ENCODE measurements around the gene ACACB. TPM values are rescaled to one million over a fixed set of nuclear protein-coding genes. Genes with fewer than 3 reads are reported as not detected.

ACACB gene
- total RNA-seq, 2 donors from 2014 or later = 37.5 to 51.3 TPM

DNA sequence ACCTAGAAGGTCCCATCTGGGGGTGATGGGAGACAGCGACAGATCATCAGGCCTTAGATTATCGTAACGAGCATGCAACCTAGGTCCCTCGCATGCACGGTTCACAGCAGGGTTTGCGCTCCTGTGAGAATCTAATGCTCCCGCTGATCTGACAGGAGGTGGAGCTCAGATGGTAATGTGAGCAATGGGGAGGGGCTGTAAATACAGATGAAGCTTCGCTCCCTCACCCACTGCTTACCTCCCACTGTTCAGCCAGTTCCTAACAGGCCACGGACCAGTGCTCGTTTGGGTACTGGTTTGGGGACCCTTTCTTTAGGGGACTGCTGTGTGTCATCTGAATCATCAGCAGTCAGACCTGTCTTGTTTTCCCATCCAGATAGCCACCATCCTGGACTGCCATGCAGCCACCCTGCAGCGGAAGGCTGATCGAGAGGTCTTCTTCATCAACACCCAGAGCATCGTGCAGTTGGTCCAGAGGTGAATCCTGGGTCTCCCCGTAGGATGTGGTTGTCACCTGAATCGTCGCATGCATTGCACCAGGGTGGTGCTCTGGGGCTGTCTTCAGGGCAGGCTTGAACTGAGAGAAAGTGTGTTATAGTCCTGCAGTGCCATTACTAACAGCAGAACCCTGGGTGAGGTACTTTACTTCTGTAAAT, 96.2 kb downstream of the ACACB start:
- TF ChIP-seq, protein P1, sequence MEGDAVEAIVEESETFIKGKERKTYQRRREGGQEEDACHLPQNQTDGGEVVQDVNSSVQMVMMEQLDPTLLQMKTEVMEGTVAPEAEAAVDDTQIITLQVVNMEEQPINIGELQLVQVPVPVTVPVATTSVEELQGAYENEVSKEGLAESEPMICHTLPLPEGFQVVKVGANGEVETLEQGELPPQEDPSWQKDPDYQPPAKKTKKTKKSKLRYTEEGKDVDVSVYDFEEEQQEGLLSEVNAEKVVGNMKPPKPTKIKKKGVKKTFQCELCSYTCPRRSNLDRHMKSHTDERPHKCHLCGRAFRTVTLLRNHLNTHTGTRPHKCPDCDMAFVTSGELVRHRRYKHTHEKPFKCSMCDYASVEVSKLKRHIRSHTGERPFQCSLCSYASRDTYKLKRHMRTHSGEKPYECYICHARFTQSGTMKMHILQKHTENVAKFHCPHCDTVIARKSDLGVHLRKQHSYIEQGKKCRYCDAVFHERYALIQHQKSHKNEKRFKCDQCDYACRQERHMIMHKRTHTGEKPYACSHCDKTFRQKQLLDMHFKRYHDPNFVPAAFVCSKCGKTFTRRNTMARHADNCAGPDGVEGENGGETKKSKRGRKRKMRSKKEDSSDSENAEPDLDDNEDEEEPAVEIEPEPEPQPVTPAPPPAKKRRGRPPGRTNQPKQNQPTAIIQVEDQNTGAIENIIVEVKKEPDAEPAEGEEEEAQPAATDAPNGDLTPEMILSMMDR (IDR thresholded peaks at IDR 0.05) = no peak
- Histone ChIP-seq H3K27ac (no peak overlapping the region), H3K4me3 (no peak overlapping the region), H3K4me1 (ENCODE audit: control insufficient read depth in 1 of 2, low read depth in 2 of 2) (no peaks in the 10 kb centered on the region), H3K9me3 (no peaks in the 10 kb centered on the region), H3K27me3 (replicated peaks; ENCODE audit: insufficient read depth) (no peaks in the 10 kb centered on the region), H3K36me3 (peaks cover 30% of the 10 kb centered on the region)
- ATAC-seq (ENCODE audit: insufficient number of reproducible peaks, low FRiP score, low read depth) (no peak), DNase-seq (ENCODE audit: low spot score) (no peak)

DNA sequence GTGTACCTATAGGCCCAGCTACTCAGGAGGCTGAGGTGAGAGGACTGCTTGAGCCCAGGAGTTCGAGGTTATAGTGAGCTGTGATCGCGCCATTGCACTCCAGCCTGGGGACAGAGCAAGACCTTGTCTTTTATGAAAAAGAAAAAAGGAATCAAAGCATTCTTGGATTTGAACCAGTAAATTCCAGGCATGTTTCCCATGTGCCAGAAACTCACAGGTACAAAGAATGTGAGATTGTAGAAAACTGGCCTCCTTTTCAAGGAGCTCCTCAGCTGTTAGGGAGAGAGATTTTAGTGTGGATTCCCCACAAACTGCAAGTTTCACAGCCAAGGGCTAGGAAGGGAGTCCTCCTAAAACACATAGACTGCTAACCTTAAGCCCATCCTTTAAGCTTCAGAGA, 97.7 kb downstream of the ACACB start:
- H3K4me1 ChIP-seq (ENCODE audit: control insufficient read depth in 1 of 2, low read depth in 2 of 2) = no peaks in the 10 kb centered on the region
- ATAC-seq (ENCODE audit: insufficient number of reproducible peaks, low FRiP score, low read depth) = no peak
- no peak overlapping the region for H3K27ac ChIP-seq
- TF ChIP-seq, protein P1 (IDR thresholded peaks at IDR 0.05) = no peak
- H3K4me3 ChIP-seq = no peak overlapping the region
- H3K36me3 ChIP-seq = peaks cover 38% of the 10 kb centered on the region
- H3K27me3 ChIP-seq (replicated peaks; ENCODE audit: insufficient read depth) = no peaks in the 10 kb centered on the region
- DNase-seq (ENCODE audit: low spot score) = no peak
- H3K9me3 ChIP-seq = no peaks in the 10 kb centered on the region

DNA sequence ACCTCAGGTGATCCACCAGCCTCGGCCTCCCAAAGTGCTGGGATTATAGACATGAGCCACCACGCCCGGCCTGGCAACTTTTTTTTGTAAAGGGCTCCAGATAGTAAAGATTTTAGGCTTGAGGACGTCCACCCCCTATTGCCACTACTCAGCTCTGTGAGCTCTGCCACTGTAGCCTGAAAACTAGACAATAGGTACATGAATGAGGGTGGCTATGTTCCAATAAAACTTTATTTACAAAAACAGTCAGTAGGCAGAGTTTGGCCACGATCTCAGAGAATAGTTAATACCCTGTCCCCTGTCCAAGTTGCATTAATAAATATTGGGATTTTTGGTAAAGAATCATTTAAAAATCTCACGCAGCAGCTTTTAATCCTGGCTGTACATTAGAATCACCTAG, 102.6 kb downstream of the ACACB start:
- TF ChIP-seq, protein P1 (IDR thresholded peaks at IDR 0.05) = no peak
- Histone ChIP-seq H3K4me3 (no peak overlapping the region), H3K4me1 (ENCODE audit: control insufficient read depth in 1 of 2, low read depth in 2 of 2) (no peaks in the 10 kb centered on the region), H3K9me3 (no peaks in the 10 kb centered on the region), H3K27ac (no peak overlapping the region), H3K36me3 (peaks cover 42% of the 10 kb centered on the region), H3K27me3 (replicated peaks; ENCODE audit: insufficient read depth) (no peaks in the 10 kb centered on the region)
- no peak for ATAC-seq (ENCODE audit: insufficient number of reproducible peaks, low FRiP score, low read depth)
- no peak for DNase-seq (ENCODE audit: low spot score)

DNA sequence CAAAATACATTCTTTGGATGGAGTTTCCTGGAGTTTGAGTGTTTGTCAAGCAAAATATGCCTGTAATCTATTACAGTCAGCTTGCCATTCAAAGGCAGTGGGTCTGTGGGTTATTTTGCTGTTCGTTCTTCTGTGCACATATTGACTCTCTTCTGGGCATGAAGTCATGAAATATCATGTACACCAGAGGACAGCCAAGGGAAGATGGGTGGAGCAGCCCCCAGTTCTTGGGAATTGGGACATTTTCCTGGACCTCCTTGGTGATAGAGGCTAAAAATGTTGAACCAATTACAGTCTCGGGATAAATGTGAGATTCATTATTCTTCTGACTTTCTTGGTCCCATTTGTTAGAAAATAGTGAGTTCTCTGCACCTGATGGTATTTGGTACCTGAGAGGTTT, 103.6 kb downstream of the ACACB start:
- DNase-seq (ENCODE audit: low spot score) = no peak
- Histone ChIP-seq H3K36me3 (peaks cover 45% of the 10 kb centered on the region), H3K4me3 (no peak overlapping the region), H3K27ac (no peak overlapping the region), H3K27me3 (replicated peaks; ENCODE audit: insufficient read depth) (no peaks in the 10 kb centered on the region), H3K9me3 (no peaks in the 10 kb centered on the region), H3K4me1 (ENCODE audit: control insufficient read depth in 1 of 2, low read depth in 2 of 2) (no peaks in the 10 kb centered on the region)
- TF ChIP-seq, protein P1 (IDR thresholded peaks at IDR 0.05) = no peak
- no peak for ATAC-seq (ENCODE audit: insufficient number of reproducible peaks, low FRiP score, low read depth)

DNA sequence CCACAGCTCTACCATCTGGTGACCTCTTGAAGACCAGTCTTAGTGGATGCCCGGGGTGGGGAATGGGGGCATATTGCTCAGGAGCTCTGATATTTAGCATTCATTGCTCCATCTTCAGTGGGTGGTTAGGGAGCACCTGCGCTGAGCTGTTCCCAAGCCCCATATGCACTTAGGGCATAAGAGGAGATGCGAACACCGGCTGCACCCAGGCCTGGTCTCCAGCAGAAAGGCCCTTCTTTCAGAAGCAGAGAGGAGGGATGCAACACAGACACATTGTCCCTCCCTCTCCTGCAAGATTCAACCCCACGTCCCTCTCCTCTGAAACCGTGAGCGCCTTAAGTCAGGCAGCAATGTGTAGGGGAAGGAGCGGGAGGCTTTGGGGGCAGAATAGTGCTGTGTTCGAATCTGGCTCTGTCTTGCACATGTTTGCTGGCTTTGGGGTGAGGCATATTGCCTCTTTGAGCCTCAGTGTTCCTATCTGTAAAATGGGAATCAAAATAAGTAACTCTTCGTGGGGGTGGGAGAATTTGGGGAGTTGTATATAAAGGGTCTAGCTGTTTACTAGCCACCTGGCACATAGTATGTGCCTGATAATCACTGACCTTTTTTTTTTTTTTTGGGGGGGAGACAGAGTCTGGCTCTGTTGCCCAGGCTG, 105.0 kb downstream of the ACACB start:
- TF ChIP-seq, protein P1 (IDR thresholded peaks at IDR 0.05) = no peak
- DNase-seq (ENCODE audit: low spot score) (no peak), ATAC-seq (ENCODE audit: insufficient number of reproducible peaks, low FRiP score, low read depth) (no peak)
- peaks cover 50% of the 10 kb centered on the region for H3K36me3 ChIP-seq
- no peak overlapping the region for H3K27ac ChIP-seq
- no peaks in the 10 kb centered on the region for H3K4me1 ChIP-seq (ENCODE audit: control insufficient read depth in 1 of 2, low read depth in 2 of 2)
- no peak overlapping the region for H3K4me3 ChIP-seq
- H3K27me3 ChIP-seq (replicated peaks; ENCODE audit: insufficient read depth) = no peaks in the 10 kb centered on the region
- no peaks in the 10 kb centered on the region for H3K9me3 ChIP-seq
